Neural cell (in vitro differentiated cells): Measurements from ENCODE around the gene CDK12. TPM values are rescaled to one million over a fixed set of nuclear protein-coding genes. Genes with fewer than 3 reads are reported as not detected.
"Not testable (repeated sequence)": the region's sequence is repeated elsewhere in the genome, so short reads cannot be mapped to it uniquely, and the experiment has no call there.

ENCODE experiments used
- H2AFZ ChIP-seq: fragments of 200-600, 300-800 bp; sonication (generic), shearing (Covaris generic); 2 replicates; pipeline ENCODE4 v1.6.0; 2014; ENCODE audit warnings: low read depth, mild to moderate bottlenecking, antibody characterized with exemption, low read length, moderate library complexity
- H3F3A ChIP-seq: fragments of 200-600 bp; shearing (Covaris generic); 2 replicates; pipeline ENCODE4 v1.6.1; 2016; ENCODE audit warnings: mild to moderate bottlenecking, moderate library complexity, mixed read lengths, antibody characterized with exemption, low read length; ENCODE audit not compliant: insufficient read depth, poor library complexity, severe bottlenecking
- H3K27ac ChIP-seq: fragments of 200-600, 300-800 bp; sonication (generic), shearing (Covaris generic); 2 replicates; pipeline ENCODE4 v1.5.1; 2014; ENCODE audit warnings: mild to moderate bottlenecking, low read length, moderate library complexity
- H3K27me3 ChIP-seq: fragments of 300-800, 200-600 bp; sonication (generic), shearing (Covaris generic); 2 replicates; pipeline ENCODE4 v1.6.0; 2014; ENCODE audit warnings: mild to moderate bottlenecking, low read depth, low read length, moderate library complexity; ENCODE audit not compliant: insufficient read depth
- H3K36me3 ChIP-seq: fragments of 300-800, 200-600 bp; sonication (generic), shearing (Covaris generic); 2 replicates; pipeline ENCODE4 v1.5.1; 2014; ENCODE audit warnings: mild to moderate bottlenecking, antibody characterized with exemption, low read length, moderate library complexity; ENCODE audit not compliant: insufficient read depth
- H3K4me2 ChIP-seq: fragments of 300-800, 200-600 bp; sonication (generic), shearing (Covaris generic); 2 replicates; pipeline ENCODE4 v1.6.0; 2014; ENCODE audit warnings: mild to moderate bottlenecking, low read length
- H3K4me3 ChIP-seq: fragments of 300-800, 200-600 bp; sonication (generic), shearing (Covaris generic); 2 replicates; pipeline ENCODE4 v1.5.1; 2014; ENCODE audit warnings: mild to moderate bottlenecking, low read length, moderate library complexity
- H3K79me2 ChIP-seq: fragments of 200-600 bp; shearing (Covaris generic); replicated peaks from 2 replicates; pipeline ENCODE4 v1.6.0; 2014; ENCODE audit warnings: mild to moderate bottlenecking, low read length, moderate library complexity; ENCODE audit not compliant: insufficient read depth
- H3K9ac ChIP-seq: fragments of 300-800, 200-600 bp; sonication (generic), shearing (Covaris generic); 2 replicates; pipeline ENCODE4 v1.6.1; 2016; ENCODE audit warnings: mild to moderate bottlenecking, low read length, mixed read lengths
- H3K9me2 ChIP-seq: fragments of 200-600 bp; shearing (Covaris generic); 2 replicates; pipeline ENCODE4 v1.6.1; 2016; ENCODE audit warnings: mild to moderate bottlenecking, low read length, mixed read lengths; ENCODE audit not compliant: insufficient read depth
- H3K9me3 ChIP-seq: fragments of 200-600, 300-800 bp; sonication (generic), shearing (Covaris generic); 2 replicates; pipeline ENCODE4 v1.6.1; 2016; ENCODE audit warnings: mild to moderate bottlenecking, mixed run types, low read length, moderate library complexity, mixed read lengths
- H4K20me1 ChIP-seq: fragments of 200-600 bp; shearing (Covaris generic); 2 replicates; pipeline ENCODE4 v1.6.1; 2016; ENCODE audit warnings: mild to moderate bottlenecking, mixed run types; ENCODE audit not compliant: insufficient read depth
- CTCF ChIP-seq: fragments of 450-650 bp; IDR thresholded peaks from 2 replicates; pipeline ENCODE4 v1.5.1; 2014; ENCODE audit warnings: antibody characterized with exemption, mild to moderate bottlenecking, moderate library complexity; ENCODE audit not compliant: poor library complexity, severe bottlenecking
- EP300 ChIP-seq: fragments of 450-650 bp; conservative IDR thresholded peaks from 2 replicates; pipeline ENCODE4 v1.6.1; 2014; ENCODE audit warnings: antibody characterized with exemption, mild to moderate bottlenecking, moderate library complexity; ENCODE audit not compliant: poor library complexity, severe bottlenecking
- EZH2 ChIP-seq: fragments of 200-600, 300-800 bp; shearing (Covaris generic), sonication (generic); IDR thresholded peaks from 2 replicates; pipeline ENCODE4 v1.6.1; 2014; ENCODE audit warnings: antibody characterized with exemption, low read length, borderline replicate concordance, mild to moderate bottlenecking; ENCODE audit not compliant: insufficient read depth, poor library complexity, severe bottlenecking
- MXI1 ChIP-seq: fragments of 450-650 bp; conservative IDR thresholded peaks from 2 replicates; pipeline ENCODE4 v1.6.1; 2014; ENCODE audit warnings: antibody characterized with exemption, mild to moderate bottlenecking; ENCODE audit not compliant: poor library complexity, severe bottlenecking
- POLR2AphosphoS5 ChIP-seq: IDR thresholded peaks from 2 replicates; pipeline ENCODE4 v1.6.1; 2012
- RAD21 ChIP-seq: fragments of 450-650 bp; conservative IDR thresholded peaks from 2 replicates; pipeline ENCODE4 v1.6.1; 2014; ENCODE audit warnings: antibody characterized with exemption, mild to moderate bottlenecking, moderate library complexity
- REST ChIP-seq: IDR thresholded peaks from 2 replicates; pipeline ENCODE4 v1.6.1; 2012; ENCODE audit warnings: borderline replicate concordance
- SMC3 ChIP-seq: fragments of 450-650 bp; conservative IDR thresholded peaks from 2 replicates; pipeline ENCODE4 v1.6.1; 2014; ENCODE audit warnings: antibody characterized with exemption, mild to moderate bottlenecking, moderate library complexity; ENCODE audit not compliant: poor library complexity
- TAF1 ChIP-seq: IDR thresholded peaks from 2 replicates; pipeline ENCODE4 v1.6.1; 2012; ENCODE audit warnings: low read depth
- polyA plus RNA-seq: library from polyadenylated mRNA; depleted of rRNA; stranded (reverse); fragments of >200 nt; gene quantifications from 2 replicates; pipeline ENCODE4 v1.2.3, GENCODE V29; 2014

The CDK12 gene
- polyA plus RNA-seq, 1 donor from 2014 or later: 10.4 TPM

GRCh38 chr17:39543176-39543575 is 81.9 kb downstream of the CDK12 start:
- Histone ChIP-seq H3K79me2 (no peaks in the 10 kb centered on the region), H4K20me1 (no peaks in the 10 kb centered on the region), H2AFZ (no peak overlapping the region), H3K4me2 (no peak overlapping the region), H3K27ac (no peak overlapping the region), H3K4me3 (no peak overlapping the region), H3K36me3 (no peaks in the 10 kb centered on the region), H3F3A (no peaks in the 10 kb centered on the region), H3K9ac (no peak overlapping the region), H3K9me3 (no peaks in the 10 kb centered on the region), H3K9me2 (no peaks in the 10 kb centered on the region), H3K27me3 (no peaks in the 10 kb centered on the region)
- no peak for TF ChIP-seq REST
- TF ChIP-seq EP300: no peak
- TF ChIP-seq RAD21: no peak
- TF ChIP-seq TAF1: no peak
- no peak for TF ChIP-seq POLR2AphosphoS5
- no peak for TF ChIP-seq EZH2
- TF ChIP-seq MXI1: no peak
- no peak for TF ChIP-seq SMC3
- no peak for TF ChIP-seq CTCF

- H3K27me3 ChIP-seq: no peaks in the 10 kb centered on the region
- H3K36me3 ChIP-seq: no peaks in the 10 kb centered on the region
- no peak overlapping the region for H2AFZ ChIP-seq
- no peaks in the 10 kb centered on the region for H4K20me1 ChIP-seq
- H3K9me2 ChIP-seq: no peaks in the 10 kb centered on the region
- no peak overlapping the region for H3K4me3 ChIP-seq
- TF ChIP-seq EP300 (no peak), POLR2AphosphoS5 (no peak), CTCF (no peak), REST (no peak), SMC3 (no peak), MXI1 (no peak), EZH2 (no peak), TAF1 (no peak), RAD21 (no peak)
- H3K27ac ChIP-seq: no peak overlapping the region
- no peaks in the 10 kb centered on the region for H3F3A ChIP-seq
- H3K9ac ChIP-seq: no peak overlapping the region
- no peaks in the 10 kb centered on the region for H3K79me2 ChIP-seq
- H3K9me3 ChIP-seq: no peaks in the 10 kb centered on the region
- H3K4me2 ChIP-seq: no peak overlapping the region
Measured at GRCh38 chr17:39543664-39544063, 82.4 kb downstream of the CDK12 start.

GRCh38 chr17:39544361-39544760 is 83.1 kb downstream of the CDK12 start:
- not testable (repeated sequence) for H3K27me3 ChIP-seq, H3K4me3 ChIP-seq, H2AFZ ChIP-seq

More at GRCh38 chr17:39544361-39544760, 83.1 kb downstream of the CDK12 start:
- not testable (repeated sequence) for H3K27ac ChIP-seq, H3K79me2 ChIP-seq, H3K36me3 ChIP-seq, H3K4me2 ChIP-seq, H3K9ac ChIP-seq, H3F3A ChIP-seq, H4K20me1 ChIP-seq, H3K9me2 ChIP-seq, H3K9me3 ChIP-seq
